WTC11 (cell line): ENCODE measurements around the gene TMEM207. TPM values are rescaled to one million over a fixed set of nuclear protein-coding genes. Genes with fewer than 3 reads are reported as not detected.

ENCODE experiments used
- total RNA-seq: library from RNA; stranded (reverse); gene quantifications from 3 replicates; pipeline ENCODE4 v1.2.3, GENCODE V29; 2021

TMEM207 gene
- total RNA-seq, 1 experiment from 2014 or later: not detected

Other genes with a start within 250 kb of the TMEM207 start
- gene CLDN1, start 127.5 kb downstream of the TMEM207 start, total RNA-seq: 4.4 to 5.9 TPM (median 5.7 TPM) in 3 replicates
- not detected in 3 replicates for gene CLDN16, start 61.7 kb downstream of the TMEM207 start, total RNA-seq
- gene IL1RAP, start 64.2 kb upstream of the TMEM207 start, total RNA-seq: 4.5 to 5.7 TPM (median 4.5 TPM) in 3 replicates